ENCODE data around the gene CLASRP.

Gene CLASRP

DNA sequence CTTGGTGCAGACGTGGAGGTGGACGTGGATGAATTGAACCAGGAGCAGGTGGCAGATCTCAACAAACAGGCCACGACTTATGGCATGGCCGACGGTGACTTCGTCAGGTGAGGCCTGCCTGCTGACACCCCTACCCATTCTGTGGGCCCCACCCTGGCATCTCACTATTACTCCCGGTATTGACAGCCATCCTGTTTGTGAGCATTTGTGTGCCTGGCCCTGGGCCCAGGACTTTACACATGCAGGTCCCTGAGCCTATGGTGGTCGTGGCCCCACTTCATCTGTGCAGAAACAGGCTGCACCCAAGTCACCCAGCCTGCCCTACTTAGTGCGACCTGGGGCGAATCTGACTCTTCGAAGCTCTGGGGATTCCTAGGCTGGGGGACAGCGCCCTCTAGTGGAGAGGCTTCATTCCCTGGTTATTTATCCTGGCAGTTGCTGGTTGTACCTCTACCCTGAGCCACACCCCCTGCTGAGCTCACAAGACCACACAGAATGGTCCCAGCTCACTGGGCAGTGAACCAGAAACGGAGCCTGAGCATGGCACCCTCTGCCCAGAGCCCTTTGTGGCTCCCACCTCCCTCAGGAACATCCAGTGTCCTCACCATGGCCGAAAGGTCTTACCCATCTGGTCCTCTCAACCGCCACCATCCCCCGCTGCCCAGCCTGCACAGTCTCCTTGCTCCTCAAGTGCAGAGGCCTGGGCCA lies 20.6 kb downstream of the CLASRP start:
- H2AFZ ChIP-seq (ENCODE audit: low read depth, low read length, severe bottlenecking): no peak overlapping the region
- no peak overlapping the region for H3K9ac ChIP-seq (ENCODE audit: low read length)
- no peak overlapping the region for H3K4me2 ChIP-seq (ENCODE audit: low read depth, low read length, poor library complexity, severe bottlenecking)
- H3K27me3 ChIP-seq (ENCODE audit: low read length): no peaks in the 10 kb centered on the region
- H3K9me3 ChIP-seq (ENCODE audit: insufficient read depth, low read length): no peaks in the 10 kb centered on the region
- no peak overlapping the region for H3K4me3 ChIP-seq (ENCODE audit: insufficient read depth, low read length, poor library complexity, severe bottlenecking)
- no peak overlapping the region for H3K27ac ChIP-seq (ENCODE audit: low read depth, low read length)
- no peaks in the 10 kb centered on the region for H3K79me2 ChIP-seq (ENCODE audit: insufficient read depth, low read length)
- H3K36me3 ChIP-seq (ENCODE audit: low read length): peaks cover 10% of the 10 kb centered on the region
- TF ChIP-seq EZH2phosphoT487 (conservative IDR thresholded peaks at IDR 0.05; ENCODE audit: low read length) (no peak), CTCF (IDR thresholded peaks at IDR 0.05; ENCODE audit: insufficient read depth, low read length, poor library complexity, severe bottlenecking) (peak; percentile 84)
- H3K9me2 ChIP-seq (replicated peaks; ENCODE audit: insufficient read depth, low read length): no peaks in the 10 kb centered on the region
- H3F3A ChIP-seq (ENCODE audit: insufficient read depth): no peaks in the 10 kb centered on the region
- H4K20me1 ChIP-seq (ENCODE audit: low read depth, low read length): no peaks in the 10 kb centered on the region

DNA sequence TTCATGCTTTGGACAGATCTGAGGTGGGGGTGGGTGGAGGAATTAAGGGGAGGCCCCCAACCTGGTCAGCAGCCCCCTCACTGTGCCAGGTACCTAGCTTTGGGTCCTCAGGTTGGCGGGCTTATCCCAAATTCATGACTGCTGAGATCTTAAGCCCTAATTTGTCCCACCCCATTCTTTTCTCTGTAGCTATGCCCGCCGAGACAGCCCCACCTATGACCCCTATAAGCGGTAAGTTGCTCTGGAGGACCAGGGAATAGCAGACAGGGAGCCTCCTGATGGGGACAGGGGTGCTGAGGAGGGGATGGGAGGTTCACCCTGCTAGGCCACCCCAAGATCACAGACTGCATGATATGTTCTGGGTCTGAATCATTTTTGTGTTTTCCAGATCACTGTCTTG lies 23.1 kb downstream of the CLASRP start:
- no peak overlapping the region for H2AFZ ChIP-seq (ENCODE audit: low read depth, low read length, severe bottlenecking)
- no peak overlapping the region for H3K4me2 ChIP-seq (ENCODE audit: low read depth, low read length, poor library complexity, severe bottlenecking)
- peaks cover 10% of the 10 kb centered on the region for H3K36me3 ChIP-seq (ENCODE audit: low read length)
- no peaks in the 10 kb centered on the region for H3K9me2 ChIP-seq (replicated peaks; ENCODE audit: insufficient read depth, low read length)
- 0 out of 2 replicates have a peak, but pooled peaks cover 3% of the 10 kb centered on the region for H3K79me2 ChIP-seq (ENCODE audit: insufficient read depth, low read length)
- no peaks in the 10 kb centered on the region for H3F3A ChIP-seq (ENCODE audit: insufficient read depth)
- no peak overlapping the region for H3K4me3 ChIP-seq (ENCODE audit: insufficient read depth, low read length, poor library complexity, severe bottlenecking)
- no peak overlapping the region for H3K27ac ChIP-seq (ENCODE audit: low read depth, low read length)
- no peaks in the 10 kb centered on the region for H4K20me1 ChIP-seq (ENCODE audit: low read depth, low read length)
- TF ChIP-seq EZH2phosphoT487 (conservative IDR thresholded peaks at IDR 0.05; ENCODE audit: low read length): no peak
- TF ChIP-seq CTCF (IDR thresholded peaks at IDR 0.05; ENCODE audit: insufficient read depth, low read length, poor library complexity, severe bottlenecking): no peak
- H3K9me3 ChIP-seq (ENCODE audit: insufficient read depth, low read length): no peaks in the 10 kb centered on the region
- H3K27me3 ChIP-seq (ENCODE audit: low read length): no peaks in the 10 kb centered on the region
- H3K9ac ChIP-seq (ENCODE audit: low read length): no peak overlapping the region

- Histone ChIP-seq H3K9ac (ENCODE audit: low read length) (no peak overlapping the region), H4K20me1 (ENCODE audit: low read depth, low read length) (no peaks in the 10 kb centered on the region), H3K27ac (ENCODE audit: low read depth, low read length) (no peak overlapping the region), H2AFZ (ENCODE audit: low read depth, low read length, severe bottlenecking) (no peak overlapping the region), H3K36me3 (ENCODE audit: low read length) (peaks cover 10% of the 10 kb centered on the region), H3K79me2 (ENCODE audit: insufficient read depth, low read length) (0 out of 2 replicates have a peak, but pooled peaks cover 3% of the 10 kb centered on the region), H3K9me2 (replicated peaks; ENCODE audit: insufficient read depth, low read length) (no peaks in the 10 kb centered on the region), H3K4me2 (ENCODE audit: low read depth, low read length, poor library complexity, severe bottlenecking) (no peak overlapping the region), H3K27me3 (ENCODE audit: low read length) (no peaks in the 10 kb centered on the region), H3K9me3 (ENCODE audit: insufficient read depth, low read length) (no peaks in the 10 kb centered on the region), H3F3A (ENCODE audit: insufficient read depth) (0 out of 2 replicates have a peak, but pooled peaks cover 4% of the 10 kb centered on the region), H3K4me3 (ENCODE audit: insufficient read depth, low read length, poor library complexity, severe bottlenecking) (no peak overlapping the region)
- TF ChIP-seq CTCF (IDR thresholded peaks at IDR 0.05; ENCODE audit: insufficient read depth, low read length, poor library complexity, severe bottlenecking): no peak
- no peak for TF ChIP-seq EZH2phosphoT487 (conservative IDR thresholded peaks at IDR 0.05; ENCODE audit: low read length)
Measured at GRCh38 chr19:45063851-45064801, 25.3 kb downstream of the CLASRP start.

Data from SU-DHL-6 (cell line).